Neuronal stem cell (in vitro differentiated cells): Measurements from ENCODE around the gene ADGRV1.
"Not testable (repeated sequence)": the region's sequence is repeated elsewhere in the genome, so short reads cannot be mapped to it uniquely, and the experiment has no call there.

Experiments
- DNase-seq: peaks from one replicate; pipeline ENCODE4 v3.0.0-alpha.2; 2013; ENCODE audit warnings: low spot score
- H2AFZ ChIP-seq: one replicate; pipeline ENCODE4 v1.6.1; 2013; ENCODE audit warnings: mild to moderate bottlenecking, low read length, inconsistent platforms
- H2AK5ac ChIP-seq: 2 replicates; pipeline ENCODE4 v1.6.1; 2013; ENCODE audit warnings: low read depth, mild to moderate bottlenecking, inconsistent platforms, low read length, moderate library complexity, mixed read lengths
- H2BK120ac ChIP-seq: 2 replicates; pipeline ENCODE4 v1.6.1; 2013; ENCODE audit warnings: low read depth, mild to moderate bottlenecking, inconsistent platforms, low read length, moderate library complexity, mixed read lengths
- H2BK12ac ChIP-seq: one replicate; pipeline ENCODE4 v1.6.1; 2013; ENCODE audit warnings: low read length, inconsistent platforms
- H2BK15ac ChIP-seq: 2 replicates; pipeline ENCODE4 v1.6.1; 2013; ENCODE audit warnings: mild to moderate bottlenecking, low read length, inconsistent platforms, mixed read lengths
- H2BK5ac ChIP-seq: one replicate; pipeline ENCODE4 v1.6.1; 2013; ENCODE audit warnings: inconsistent platforms, mild to moderate bottlenecking, low read length, moderate library complexity
- H3K14ac ChIP-seq: one replicate; pipeline ENCODE4 v1.6.1; 2013; ENCODE audit warnings: low read length, inconsistent platforms
- H3K18ac ChIP-seq: 2 replicates; pipeline ENCODE4 v1.6.1; 2013; ENCODE audit warnings: low read length, inconsistent platforms
- H3K23ac ChIP-seq: 2 replicates; pipeline ENCODE4 v1.6.1; 2013; ENCODE audit warnings: low read depth, mild to moderate bottlenecking, mixed read lengths, low read length, inconsistent platforms; ENCODE audit not compliant: poor library complexity
- H3K27ac ChIP-seq: replicated peaks from 3 replicates; pipeline ENCODE4 v1.5.1; 2013; ENCODE audit warnings: low read length, inconsistent platforms
- H3K27me3 ChIP-seq, 3 experiments: 2 replicates each; pipeline ENCODE4 v1.6.1; 2013; ENCODE audit warnings: low read length in 3 of 3, mild to moderate bottlenecking in 2 of 3, inconsistent platforms in 1 of 3, low read depth in 1 of 3, mixed read lengths in 1 of 3, moderate library complexity in 1 of 3; ENCODE audit not compliant: control insufficient read depth in 3 of 3, insufficient read depth in 3 of 3
- H3K36me3 ChIP-seq, 2 donors: replicated peaks in 1 of 2; 2 replicates each; pipeline ENCODE4 v1.6.1; 2013; ENCODE audit warnings: low read length in 2 of 2; ENCODE audit not compliant: control insufficient read depth in 2 of 2, insufficient read depth in 2 of 2
- H3K4ac ChIP-seq: 2 replicates; pipeline ENCODE4 v1.6.1; 2013; ENCODE audit warnings: inconsistent platforms, mild to moderate bottlenecking, low read length, moderate library complexity
- H3K4me1 ChIP-seq, 2 donors: 1 replicate in 1 of 2; 2 replicates in 1 of 2; pipeline ENCODE4 v1.6.1; 2013; ENCODE audit warnings: low read length in 2 of 2, low read depth in 1 of 2; ENCODE audit not compliant: control insufficient read depth in 2 of 2, insufficient read depth in 1 of 2
- H3K4me2 ChIP-seq: one replicate; pipeline ENCODE4 v1.6.1; 2013; ENCODE audit warnings: mild to moderate bottlenecking, low read length, inconsistent platforms; ENCODE audit not compliant: insufficient read depth, poor library complexity, severe bottlenecking
- H3K4me3 ChIP-seq, 2 donors: 2 replicates each; pipeline ENCODE4 v1.5.1; 2013; ENCODE audit warnings: low read length in 2 of 2, mild to moderate bottlenecking in 2 of 2, inconsistent platforms in 1 of 2, moderate library complexity in 1 of 2
- H3K79me1 ChIP-seq: one replicate; pipeline ENCODE4 v1.6.1; 2013; ENCODE audit warnings: low read depth, mild to moderate bottlenecking, inconsistent platforms, low read length, moderate library complexity
- H3K9ac ChIP-seq: one replicate; pipeline ENCODE4 v1.6.1; 2013; ENCODE audit warnings: mild to moderate bottlenecking, low read depth, low read length, inconsistent platforms; ENCODE audit not compliant: poor library complexity
- H3K9me3 ChIP-seq, 2 donors: replicated peaks in 1 of 2; 2 replicates each; pipeline versions ENCODE3 to v1.6.1; 2013; ENCODE audit warnings: low read length in 2 of 2, mild to moderate bottlenecking in 2 of 2, inconsistent platforms in 1 of 2, low read depth in 1 of 2, mixed read lengths in 1 of 2, moderate library complexity in 1 of 2; ENCODE audit not compliant: control insufficient read depth in 2 of 2, insufficient read depth in 1 of 2
- H4K8ac ChIP-seq: one replicate; pipeline ENCODE4 v1.6.1; 2013; ENCODE audit warnings: low read depth, mild to moderate bottlenecking, inconsistent platforms, low read length, moderate library complexity
- H4K91ac ChIP-seq: one replicate; pipeline ENCODE4 v1.6.1; 2013; ENCODE audit warnings: low read length, low read depth, mild to moderate bottlenecking, inconsistent platforms; ENCODE audit not compliant: poor library complexity
- WGBS, 2 donors: extraction: QIAGEN DNeasy Blood & Tissue Kit; methylation state at CpG; one replicate each; pipeline ENCODE4 v1.1.7; 2013; ENCODE audit warnings: missing lambda C conversion rate in 2 of 2, mixed read lengths in 1 of 2; ENCODE audit not compliant: insufficient read length in 2 of 2, insufficient replicate concordance in 1 of 2; ENCODE audit errors: extremely low coverage in 2 of 2; 5-methylcytosine and 5-hydroxymethylcytosine counted together

ADGRV1 gene

GRCh38 chr5:91007780-91008402 is 449.3 kb downstream of the ADGRV1 start:
- WGBS, 2 donors = no CpG with 5 or more reads among the region's 6 CpGs
- no peak for DNase-seq
- H3K27ac ChIP-seq = no peak overlapping the region

GRCh38 chr5:91010090-91010489 is 451.5 kb downstream of the ADGRV1 start:
- Histone ChIP-seq H3K4ac (no peak overlapping the region), H4K8ac (no peak overlapping the region), H3K36me3 (no peaks in the 10 kb centered on the region), H3K9me3 (peaks cover 0 to 9% of the 10 kb centered on the region in 2 donors), H3K23ac (no peak overlapping the region), H3K4me1 (no peaks in the 10 kb centered on the region), H3K27me3 (no peaks in the 10 kb centered on the region), H4K91ac (no peak overlapping the region), H2AK5ac (no peak overlapping the region), H3K4me3 (no peak overlapping the region), H3K14ac (no peak overlapping the region), H3K9ac (no peak overlapping the region), H2BK15ac (no peak overlapping the region), H3K79me1 (no peaks in the 10 kb centered on the region), H3K18ac (no peak overlapping the region), H3K27ac (no peak overlapping the region), H2BK120ac (no peak overlapping the region), H2BK5ac (no peak overlapping the region), H2AFZ (no peak overlapping the region), H2BK12ac (no peak overlapping the region), H3K4me2 (no peak overlapping the region)
- no CpG with 5 or more reads among the region's 2 CpGs for WGBS, 2 donors
- no peak for DNase-seq

More at GRCh38 chr5:91007780-91008402, 449.3 kb downstream of the ADGRV1 start:
- H3K79me1 ChIP-seq = no peaks in the 10 kb centered on the region
- H3K14ac ChIP-seq = no peak overlapping the region
- no peak overlapping the region for H3K23ac ChIP-seq
- no peak overlapping the region for H2AK5ac ChIP-seq
- H3K4me1 ChIP-seq = no peaks in the 10 kb centered on the region
- H2AFZ ChIP-seq = no peak overlapping the region
- no peaks in the 10 kb centered on the region for H3K9me3 ChIP-seq
- H3K4ac ChIP-seq = no peak overlapping the region
- no peak overlapping the region for H2BK5ac ChIP-seq
- no peaks in the 10 kb centered on the region for H3K27me3 ChIP-seq
- H4K8ac ChIP-seq = no peak overlapping the region
- no peak overlapping the region for H3K9ac ChIP-seq
- no peak overlapping the region for H2BK12ac ChIP-seq
- no peak overlapping the region for H3K4me3 ChIP-seq
- no peaks in the 10 kb centered on the region for H3K36me3 ChIP-seq
- no peak overlapping the region for H3K18ac ChIP-seq
- H4K91ac ChIP-seq = no peak overlapping the region
- no peak overlapping the region for H2BK15ac ChIP-seq
- H2BK120ac ChIP-seq = no peak overlapping the region
- H3K4me2 ChIP-seq = no peak overlapping the region

- H4K8ac ChIP-seq = no peak overlapping the region
- H3K14ac ChIP-seq = no peak overlapping the region
- WGBS, 2 donors = no CpG with 5 or more reads among the region's 1 CpG
- H3K23ac ChIP-seq = no peak overlapping the region
- no peak overlapping the region for H4K91ac ChIP-seq
- H3K79me1 ChIP-seq = no peaks in the 10 kb centered on the region
- H3K4me2 ChIP-seq = no peak overlapping the region
- H3K9ac ChIP-seq = no peak overlapping the region
- H2BK15ac ChIP-seq = no peak overlapping the region
- DNase-seq = no peak
- no peak overlapping the region for H3K4me3 ChIP-seq
- H2BK5ac ChIP-seq = no peak overlapping the region
- H3K18ac ChIP-seq = no peak overlapping the region
- no peak overlapping the region for H3K27ac ChIP-seq
- no peaks in the 10 kb centered on the region for H3K36me3 ChIP-seq
- H3K27me3 ChIP-seq = no peaks in the 10 kb centered on the region
- H3K9me3 ChIP-seq = peaks cover 0 to 9% of the 10 kb centered on the region in 2 donors
- H3K4me1 ChIP-seq = no peaks in the 10 kb centered on the region
- no peak overlapping the region for H3K4ac ChIP-seq
- H2AFZ ChIP-seq = no peak overlapping the region
- H2AK5ac ChIP-seq = no peak overlapping the region
- H2BK120ac ChIP-seq = no peak overlapping the region
- no peak overlapping the region for H2BK12ac ChIP-seq
Measured at GRCh38 chr5:91011029-91011428, 452.4 kb downstream of the ADGRV1 start.

GRCh38 chr5:91012867-91013266 is 454.3 kb downstream of the ADGRV1 start:
- not testable (repeated sequence) for H3K36me3 ChIP-seq, H3K4ac ChIP-seq, H2BK12ac ChIP-seq, H3K4me1 ChIP-seq, H2AK5ac ChIP-seq, H2BK5ac ChIP-seq, H3K4me3 ChIP-seq, H3K14ac ChIP-seq, DNase-seq, H3K79me1 ChIP-seq, H4K91ac ChIP-seq, H3K27ac ChIP-seq, H3K9me3 ChIP-seq, H2BK120ac ChIP-seq, H3K18ac ChIP-seq, H4K8ac ChIP-seq, H3K9ac ChIP-seq, H2AFZ ChIP-seq, H3K4me2 ChIP-seq, H2BK15ac ChIP-seq, H3K23ac ChIP-seq, H3K27me3 ChIP-seq
- WGBS, 2 donors = no CpG with 5 or more reads among the region's 1 CpG
